ENCODE data around the gene FABP1.

FABP1 gene

DNA sequence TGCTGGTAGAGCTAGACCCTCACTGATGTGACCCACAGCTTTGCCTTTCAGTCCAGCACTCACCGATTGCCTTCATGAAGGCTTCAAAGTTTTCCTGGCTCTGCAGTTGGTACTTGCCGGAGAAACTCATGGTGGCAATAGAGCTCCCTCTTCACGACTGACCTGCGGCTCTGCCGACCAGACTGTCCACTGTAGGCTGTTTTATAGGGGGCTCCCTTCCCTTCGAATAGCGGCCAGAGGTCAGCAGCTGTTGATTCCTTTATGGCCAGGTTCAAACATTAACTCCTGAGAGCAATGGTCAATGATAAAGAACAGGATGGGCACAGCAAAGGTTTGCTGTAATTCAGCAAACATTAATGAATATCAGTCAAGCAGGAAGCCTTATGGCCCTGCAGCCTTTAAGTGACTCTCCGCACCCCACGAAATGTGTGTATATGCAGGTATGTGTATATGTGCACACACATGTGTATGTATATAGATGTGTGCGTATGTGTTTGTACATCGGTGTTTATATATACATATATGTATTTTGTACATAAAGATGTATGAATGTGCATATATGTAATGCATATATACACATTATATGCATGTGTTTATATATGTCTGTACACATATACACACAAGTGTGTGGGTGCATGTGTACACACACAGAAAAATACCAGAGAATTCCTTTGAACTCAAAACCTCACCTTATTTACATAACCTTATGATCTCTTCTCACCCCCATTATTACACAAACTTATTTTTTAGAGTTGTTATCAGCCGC, at the start of gene FABP1:
FABP1 (minus strand) TSS at position 175 of the 766 bp plus-strand sequence; CDS start at position 130, 45 bp downstream.
- no peak for DNase-seq

DNA sequence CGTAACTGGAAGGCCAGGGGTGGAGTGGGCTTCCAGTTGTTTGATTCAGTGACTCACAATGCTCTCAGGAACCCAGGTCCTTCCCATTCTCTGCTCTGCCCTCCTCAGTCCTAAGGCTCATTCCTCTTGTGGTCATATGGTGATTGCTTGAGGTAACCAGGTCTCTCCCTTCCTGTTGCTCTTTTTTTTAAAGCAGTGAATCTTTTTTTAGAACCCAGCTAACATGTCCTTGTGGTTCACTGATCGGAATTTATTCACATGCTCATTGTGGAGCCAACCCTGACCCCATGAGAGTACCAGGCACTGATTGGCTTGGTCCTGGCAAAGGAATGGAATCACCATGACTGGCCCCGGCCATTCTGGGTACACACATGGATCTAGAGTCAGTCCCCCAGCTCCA, 49.7 kb upstream of the FABP1 start:
- DNase-seq, result no peak

DNA sequence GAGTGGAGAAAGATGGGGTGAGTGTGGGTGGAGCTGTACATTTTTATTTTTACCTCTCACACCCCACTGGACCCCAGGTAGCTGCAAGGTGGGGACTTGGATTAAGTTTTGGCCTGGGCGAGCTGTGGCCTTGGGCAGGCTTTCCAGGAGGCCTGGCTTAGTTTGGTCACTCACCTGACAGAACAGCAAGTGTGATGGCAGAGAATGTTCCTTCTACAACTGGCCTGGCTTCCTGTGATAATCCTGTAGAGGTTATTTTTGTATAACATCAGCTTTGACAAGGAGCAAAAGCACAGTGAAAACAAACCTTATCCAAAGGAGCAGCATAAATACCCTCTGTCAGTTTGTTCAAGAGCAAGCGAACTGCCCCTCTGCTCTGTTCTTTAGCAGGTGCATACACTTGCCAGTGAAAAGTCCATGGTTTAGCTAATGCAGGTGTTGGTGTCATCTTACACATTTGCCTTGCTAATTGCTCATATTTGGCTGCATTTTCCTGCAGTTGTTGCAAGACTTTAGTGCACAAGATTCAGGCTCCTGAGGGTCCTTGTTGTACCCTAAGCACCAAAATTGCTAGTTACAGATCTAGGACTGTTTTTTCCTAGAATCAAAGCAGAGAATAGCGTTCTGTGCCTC, 48.6 kb upstream of the FABP1 start:
- DNase-seq, result peak in 1 of 2 experiments; percentile 72

DNA sequence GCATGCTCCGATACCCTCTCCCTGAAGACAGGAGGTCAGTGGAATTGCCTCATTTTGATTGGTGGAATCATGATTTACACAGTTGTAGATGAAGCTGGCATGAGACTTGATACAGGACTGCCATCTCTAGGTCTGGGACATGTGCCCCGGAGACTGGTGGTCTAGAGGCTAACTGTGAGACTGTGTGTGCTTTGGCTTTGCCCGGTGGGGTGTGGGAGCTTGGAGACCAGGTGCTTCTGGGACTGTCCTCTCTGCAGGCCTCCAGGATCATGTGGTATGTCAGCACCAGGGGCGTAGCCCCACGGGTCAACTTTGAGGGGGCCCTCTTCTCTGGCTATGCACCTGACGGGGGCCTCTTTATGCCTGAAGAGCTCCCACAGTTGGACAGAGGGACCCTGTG, 45.0 kb upstream of the FABP1 start:
- DNase-seq, result no peak

DNA sequence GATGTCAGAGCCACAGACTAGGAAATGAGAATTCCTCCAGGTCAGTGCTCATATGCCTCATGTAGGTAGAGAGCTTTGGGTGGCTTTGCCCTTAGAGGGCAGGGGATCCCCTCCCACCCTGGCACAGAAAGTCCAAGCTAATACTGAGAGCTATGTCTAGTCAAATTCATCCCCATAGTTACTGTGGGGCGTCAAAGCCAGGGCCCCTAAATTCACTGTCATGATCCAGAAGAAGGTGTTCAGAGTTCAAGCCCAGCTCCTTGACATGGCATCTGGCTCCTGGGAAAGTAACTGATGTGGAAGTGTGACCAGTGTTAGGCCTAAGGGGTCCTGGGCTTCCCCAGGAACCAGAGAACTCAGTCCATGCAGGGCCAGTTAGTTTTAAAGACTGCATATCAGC, 44.1 kb upstream of the FABP1 start:
- no peak for DNase-seq

DNA sequence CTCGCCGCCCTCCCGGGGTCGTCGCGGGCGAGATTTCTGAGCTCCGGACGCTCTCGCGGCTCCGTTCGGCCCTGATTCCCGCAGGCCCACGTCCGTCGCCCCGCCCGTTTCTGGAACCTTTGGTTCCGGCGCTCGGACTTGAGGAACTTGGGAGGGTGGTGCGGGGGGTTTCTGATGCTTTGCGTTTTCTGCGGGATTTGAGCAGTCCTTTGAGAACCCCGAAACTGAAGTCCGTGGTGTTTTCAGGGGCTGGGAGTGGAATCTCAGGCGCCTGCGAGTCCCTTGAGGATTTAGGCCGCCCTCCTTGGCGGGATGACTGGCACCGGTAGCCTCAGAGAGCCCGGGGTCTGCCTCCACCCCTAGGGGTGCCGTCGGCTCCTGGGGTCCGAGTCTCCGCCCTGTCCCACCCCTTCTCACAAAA, 42.6 kb upstream of the FABP1 start:
- peak in 1 of 2 experiments; percentile 45 for DNase-seq

DNA sequence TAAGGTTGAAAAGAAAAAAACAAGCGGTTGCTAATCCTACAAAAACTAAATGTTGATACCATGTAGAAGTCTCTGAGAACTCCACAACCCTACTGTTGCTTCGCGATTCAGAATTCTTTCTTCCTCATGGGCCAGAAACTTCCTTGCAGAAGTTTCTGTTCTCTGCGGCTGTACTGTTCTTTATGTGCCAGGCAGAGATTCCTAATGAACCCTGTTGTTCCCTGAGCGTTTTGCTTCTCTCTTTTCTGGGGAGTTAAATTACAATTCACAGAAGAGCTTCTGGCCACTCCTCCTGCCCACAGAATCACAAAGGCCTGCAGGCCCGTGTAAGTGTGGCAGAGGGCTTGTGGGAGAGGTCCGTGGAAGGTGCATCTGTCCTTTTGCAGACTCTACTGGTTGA, 40.5 kb upstream of the FABP1 start:
- DNase-seq, result no peak

DNA sequence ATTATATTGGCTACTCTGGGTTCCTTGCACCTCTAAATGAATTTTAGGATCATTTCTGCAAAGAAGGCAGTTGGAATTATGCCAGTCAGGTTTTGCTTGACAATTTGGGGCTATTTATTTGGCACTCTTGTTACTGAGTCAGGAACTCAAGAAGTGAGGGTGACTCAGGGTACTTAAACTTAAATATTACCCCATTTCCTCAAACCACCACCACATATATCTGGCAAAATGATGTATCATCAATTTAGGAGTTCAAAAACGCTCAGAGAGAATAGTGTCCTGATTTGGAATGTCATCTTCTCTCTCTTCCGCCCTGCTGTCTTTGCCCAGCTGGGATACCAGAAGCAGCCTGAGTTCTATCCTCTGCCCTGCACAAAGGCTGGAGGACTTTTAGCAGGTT, 39.9 kb upstream of the FABP1 start:
- DNase-seq, result no peak

DNA sequence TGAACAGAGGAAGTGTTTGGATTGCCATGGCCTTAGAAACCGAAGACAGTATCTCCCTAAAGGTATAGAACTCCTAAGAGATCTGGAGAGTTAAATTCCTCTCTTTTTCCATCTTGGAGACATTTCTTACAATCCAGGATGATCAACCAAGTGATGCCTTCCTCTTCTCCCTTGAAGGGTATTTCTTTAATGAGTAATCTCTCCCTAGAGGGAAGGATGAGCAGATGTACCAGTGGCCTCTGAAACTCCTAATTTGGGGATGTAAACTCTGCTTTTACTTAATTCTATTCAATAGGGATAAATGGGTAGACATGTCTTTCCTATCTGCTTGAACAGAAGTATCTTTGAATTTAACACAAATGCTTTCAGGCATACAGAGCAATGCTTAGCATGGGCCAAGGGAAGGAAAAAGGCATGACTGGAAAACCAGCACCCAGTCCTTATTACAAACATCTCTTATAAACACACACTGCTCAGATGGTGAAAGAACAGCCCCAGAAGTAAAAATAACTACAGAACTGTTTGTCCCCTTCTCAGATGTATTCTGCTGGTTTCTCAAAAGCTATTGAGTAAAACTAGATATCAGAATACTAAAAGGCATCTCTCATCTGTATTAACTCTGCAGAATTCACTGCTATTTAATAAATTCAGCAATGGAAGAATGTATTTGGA, 37.6 kb upstream of the FABP1 start:
- no peak for DNase-seq

DNA sequence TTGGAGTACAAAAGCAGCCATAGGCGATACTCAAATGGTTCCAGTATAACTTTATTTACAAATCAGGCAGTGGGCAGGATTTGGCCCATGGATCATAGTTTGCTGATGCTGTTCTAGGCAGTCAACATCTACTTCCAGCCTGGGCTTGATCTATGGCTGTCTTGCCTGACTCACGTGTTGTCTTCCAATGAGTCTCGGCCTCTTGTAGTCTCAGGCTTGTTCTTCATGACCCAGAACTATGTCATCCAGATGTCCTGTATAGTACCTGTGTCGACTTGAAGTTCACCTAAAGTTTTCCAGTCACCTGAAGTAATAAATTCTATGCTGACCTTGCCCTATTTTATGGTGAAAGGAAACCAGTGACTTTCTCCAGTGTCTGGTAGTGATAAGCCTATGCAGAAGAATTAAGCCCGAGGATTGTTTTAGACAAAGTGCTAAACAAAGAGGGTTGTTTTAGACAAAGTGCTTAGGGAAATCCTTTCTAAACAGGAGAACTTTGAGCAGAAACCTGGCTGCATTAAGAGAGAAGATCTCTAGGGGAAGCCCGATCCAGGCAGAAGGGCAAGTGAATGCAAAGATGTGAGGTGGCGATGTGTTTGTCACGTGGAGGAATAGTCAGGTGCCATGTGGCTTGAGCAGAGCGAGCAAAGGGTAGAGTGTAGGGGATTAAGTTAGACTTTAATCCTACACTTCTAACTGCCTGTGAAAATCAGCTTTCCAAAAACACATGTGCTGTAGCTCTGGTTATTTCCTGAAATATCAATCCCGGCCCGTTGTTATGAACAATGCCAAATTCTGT, 33.8 kb upstream of the FABP1 start:
- DNase-seq, result no peak

DNA sequence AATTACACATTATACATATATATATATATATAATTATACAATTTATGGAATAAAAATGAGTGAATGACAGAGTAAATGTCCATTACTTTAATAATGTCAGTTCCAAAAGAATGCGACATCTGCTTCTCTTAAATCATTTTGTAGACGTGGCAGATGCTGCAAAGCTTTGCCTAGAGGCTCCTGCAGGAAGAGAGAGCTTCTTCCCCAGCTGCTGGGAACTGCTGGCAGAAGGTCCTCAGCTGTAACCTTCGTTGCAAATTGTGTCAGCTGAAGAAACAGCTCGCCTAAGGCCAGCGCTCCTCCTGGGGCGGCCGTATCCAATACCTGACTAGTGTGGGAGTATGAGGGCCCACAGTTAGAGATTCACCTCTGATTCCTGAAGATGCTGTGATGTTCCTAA, 32.7 kb upstream of the FABP1 start:
- DNase-seq, result no peak

DNA sequence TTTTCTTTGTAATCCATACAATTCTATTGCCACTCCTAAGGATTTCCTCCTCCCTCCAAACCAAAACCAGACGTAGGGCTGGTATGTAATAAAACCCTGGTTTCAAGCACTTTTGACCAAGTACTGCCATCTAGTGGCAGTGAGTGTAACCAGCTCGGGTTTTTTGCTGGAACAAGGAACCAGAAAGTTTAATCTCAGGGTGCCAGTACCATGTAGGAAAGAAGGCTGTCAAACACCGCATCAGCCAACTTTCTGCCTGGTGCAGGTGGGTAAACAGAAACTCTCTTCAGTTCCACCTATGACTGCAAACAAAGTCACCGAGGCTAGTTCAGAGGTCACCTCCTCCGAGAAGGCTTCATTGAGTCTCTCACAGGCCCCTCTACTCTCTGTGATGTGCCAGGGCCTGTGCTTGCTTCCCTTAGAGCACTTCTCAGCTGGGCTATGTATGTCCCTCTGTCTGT, 32.1 kb upstream of the FABP1 start:
- peak; percentile 64 to 75 for DNase-seq

DNA sequence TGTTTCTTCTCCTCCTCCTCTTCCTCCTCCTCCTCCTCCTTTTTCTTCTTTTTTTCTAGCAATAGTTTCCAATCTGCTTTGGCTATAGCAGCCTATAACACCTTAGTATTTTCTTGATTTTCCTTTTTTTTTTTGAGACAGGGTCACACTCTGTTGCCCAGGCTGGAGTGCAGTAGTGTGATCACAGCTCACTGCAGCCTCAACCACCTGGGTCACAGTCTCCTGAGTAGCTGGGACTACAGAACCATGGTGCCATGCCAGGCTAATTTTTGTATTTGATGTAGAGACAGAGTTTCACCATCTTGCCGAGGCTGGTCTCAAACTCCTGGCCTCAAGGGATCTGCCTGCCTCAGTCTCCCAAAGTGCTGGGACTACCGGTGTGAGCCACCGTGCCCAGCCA, 31.6 kb upstream of the FABP1 start:
- DNase-seq, result no peak

DNA sequence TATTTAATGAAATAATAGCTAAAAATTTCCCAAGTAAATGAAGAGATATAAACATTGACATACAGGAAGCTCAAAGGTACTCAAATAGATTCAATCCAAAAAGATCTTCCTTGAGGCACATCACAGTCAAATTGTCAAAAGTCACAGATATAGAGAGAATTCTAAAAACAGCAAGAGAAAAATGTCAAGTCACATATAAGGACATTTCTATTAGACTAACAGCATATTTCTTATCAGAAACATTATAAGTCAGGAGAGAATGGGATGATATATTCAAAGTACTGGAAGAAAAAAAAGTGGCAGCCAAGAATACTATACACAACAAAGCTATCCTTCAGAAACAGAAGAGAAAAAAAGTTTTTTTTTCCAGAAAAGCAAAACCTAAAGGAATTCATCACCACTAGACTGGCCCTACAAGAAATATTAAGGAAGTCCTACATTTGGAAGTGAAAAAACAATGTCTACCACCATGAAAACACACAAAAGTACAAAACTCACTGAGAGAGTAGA, 21.1 kb upstream of the FABP1 start:
- no peak for DNase-seq

DNA sequence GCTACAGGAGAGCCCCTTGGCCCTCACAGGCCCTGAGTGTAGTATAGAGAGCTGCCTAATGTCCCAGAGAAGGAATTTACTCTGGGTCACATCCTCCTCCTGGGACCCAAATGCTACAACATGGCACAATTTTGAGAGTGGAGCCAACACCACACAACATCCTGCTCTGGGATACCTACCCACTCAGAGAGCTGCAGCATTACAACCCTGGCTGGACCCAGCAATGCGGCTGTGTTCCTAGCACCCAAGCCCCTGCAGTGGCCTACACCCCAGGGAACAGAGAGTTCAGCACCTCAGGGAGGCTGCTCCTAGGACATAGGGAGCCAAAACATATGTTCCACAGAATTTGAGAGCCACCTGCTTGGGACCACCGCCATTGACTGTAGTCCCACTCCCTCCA, 19.3 kb upstream of the FABP1 start:
- DNase-seq, result no peak

DNA sequence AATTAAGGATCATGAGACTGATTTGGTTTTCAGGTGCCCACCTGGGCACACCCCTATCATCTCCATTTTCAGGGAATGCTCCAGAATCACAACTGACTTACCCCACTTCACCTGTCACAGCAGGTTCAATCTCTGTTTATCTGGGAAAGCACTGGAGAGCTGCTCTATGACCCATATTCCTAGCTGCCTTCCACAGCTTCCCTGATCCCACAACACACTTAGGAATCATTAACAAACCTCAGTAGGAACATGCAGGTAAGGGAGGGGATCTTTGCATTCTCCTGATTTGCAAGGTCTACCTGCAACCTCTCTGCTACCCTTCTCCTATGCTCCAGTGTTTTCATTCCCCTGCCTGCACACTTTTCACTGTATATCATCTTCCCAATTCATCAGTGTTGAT, 18.7 kb upstream of the FABP1 start:
- DNase-seq, result no peak

DNA sequence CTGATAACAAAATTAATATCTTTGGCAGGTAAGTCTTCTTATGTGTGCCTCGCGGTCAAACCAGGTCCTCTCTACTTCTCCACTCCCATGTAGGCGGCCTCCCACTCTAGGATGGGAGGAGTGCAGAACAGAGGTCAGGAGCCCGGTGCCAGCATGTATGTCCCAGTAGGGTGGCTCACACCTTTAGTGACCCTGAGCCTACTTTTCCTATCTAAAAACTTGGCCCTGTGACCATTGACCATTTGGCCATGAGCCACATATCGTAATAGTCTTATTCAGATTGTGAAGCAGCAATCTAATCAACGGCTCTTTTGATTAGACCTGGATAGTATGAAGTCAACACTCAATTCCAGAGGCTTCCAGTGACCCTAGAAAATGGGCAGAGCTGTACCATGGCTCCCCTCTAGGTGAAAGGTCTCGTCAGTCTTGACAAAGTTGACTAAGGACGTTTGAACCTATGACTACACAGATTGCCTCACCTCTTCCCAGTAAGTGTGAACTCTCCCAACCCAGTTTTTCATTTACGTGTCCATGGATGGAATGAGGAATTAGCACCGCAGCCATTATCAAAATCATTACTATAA, 17.1 kb upstream of the FABP1 start:
- DNase-seq, result no peak

DNA sequence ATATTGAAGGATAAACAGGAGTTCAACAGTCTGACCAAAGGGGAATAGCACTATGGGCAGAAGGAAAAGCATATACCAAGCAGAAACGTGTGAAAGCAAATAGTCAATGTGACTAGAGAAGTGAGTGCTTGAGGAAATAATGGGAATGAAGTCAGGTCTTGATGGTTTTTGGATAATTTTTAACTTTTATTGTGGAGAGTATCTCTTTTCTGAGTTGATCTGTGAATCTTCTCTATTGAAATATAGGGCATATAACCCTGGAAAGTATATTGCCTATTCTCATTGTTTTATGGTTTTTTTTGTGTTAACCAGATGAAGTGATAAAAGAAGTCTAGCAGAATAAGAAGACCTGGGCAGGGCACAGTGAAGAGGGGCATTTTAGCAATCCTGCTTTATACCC, 16.4 kb upstream of the FABP1 start:
- DNase-seq, result no peak

DNA sequence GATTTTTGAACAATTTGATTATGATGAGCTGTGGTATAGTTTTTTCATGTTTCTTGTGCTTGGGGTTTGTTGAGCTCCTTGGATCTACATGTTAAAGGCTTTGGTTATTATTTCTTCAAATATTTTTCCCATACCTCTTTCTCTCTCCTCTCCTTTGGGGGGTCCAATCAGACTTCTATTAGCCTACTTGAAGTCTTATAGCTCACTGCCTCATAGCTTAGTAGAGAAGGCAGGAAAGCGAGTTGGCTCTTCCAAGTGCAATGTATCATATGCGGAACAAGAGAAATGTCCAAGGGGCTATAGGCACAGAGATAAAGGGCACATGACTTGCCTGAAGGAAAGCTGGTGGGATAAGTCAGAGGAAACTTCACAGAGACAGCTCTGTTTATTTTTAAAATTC, 14.1 kb upstream of the FABP1 start:
- no peak for DNase-seq

DNA sequence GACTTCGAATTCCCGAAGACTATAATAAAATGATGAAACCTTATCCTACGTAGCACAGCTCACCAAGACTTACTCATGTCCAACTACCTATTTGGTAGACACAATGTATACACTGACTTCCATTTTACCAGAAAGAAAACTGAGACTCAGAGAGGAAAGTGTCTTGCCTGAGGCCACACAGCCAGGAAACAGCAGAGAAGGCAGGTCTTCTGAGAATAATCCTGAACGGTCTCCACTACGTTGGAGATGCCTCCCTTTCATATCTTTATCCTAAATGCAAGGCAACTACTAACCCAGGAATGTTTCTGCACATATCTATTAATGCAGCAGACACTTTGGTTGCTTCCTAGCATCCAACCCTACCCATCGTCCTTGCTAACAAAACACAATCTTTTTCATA, 11.9 kb upstream of the FABP1 start:
- DNase-seq, result no peak

DNA sequence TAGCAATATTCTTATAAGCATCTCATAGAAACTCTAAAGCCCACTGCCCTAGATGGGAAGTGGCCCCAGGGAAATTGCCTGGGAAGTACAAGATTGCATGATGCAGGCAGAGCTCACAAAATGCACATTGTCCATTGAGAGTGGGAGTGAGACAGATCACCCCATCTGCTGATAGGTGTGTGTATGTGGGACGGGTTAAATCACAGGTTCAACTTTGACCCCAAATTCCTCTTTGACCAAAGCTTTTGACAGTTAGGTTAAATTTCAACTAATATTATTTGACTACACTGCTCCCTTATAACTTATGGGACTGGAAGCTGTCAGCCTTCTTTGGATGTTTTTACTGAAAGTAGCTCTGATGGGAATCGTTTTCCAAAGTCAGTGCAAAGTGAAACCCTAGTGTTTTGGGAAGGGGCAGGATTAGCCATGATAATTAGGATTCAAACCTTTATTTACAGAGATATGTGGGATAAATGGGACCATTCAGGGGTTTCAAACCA, 11.4 kb upstream of the FABP1 start:
- no peak for DNase-seq

DNA sequence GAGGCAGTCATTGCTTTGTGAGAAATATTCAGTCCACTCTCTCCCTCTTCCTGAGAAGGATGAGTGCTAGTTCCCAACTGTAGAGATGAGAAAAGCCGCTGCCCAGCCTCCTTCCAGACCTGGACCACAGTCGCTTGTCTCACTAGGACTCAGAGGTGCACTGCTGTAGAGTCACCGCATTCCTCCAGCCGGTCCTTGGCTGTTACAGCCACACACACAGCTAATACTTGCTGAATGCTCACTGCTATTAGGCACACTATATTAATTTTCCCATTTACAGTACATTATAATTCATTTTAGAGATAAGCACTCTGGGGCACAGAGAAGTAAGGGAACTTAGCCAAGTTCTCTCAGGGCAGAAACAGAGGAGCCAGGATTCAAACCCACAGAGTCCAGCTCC, 10.0 kb upstream of the FABP1 start:
- no peak for DNase-seq
